C4-2B (cell line): ENCODE measurements around the gene PHLPP1.

Source experiments
- CTCF ChIP-seq: fragments of 450-650 bp; conservative IDR thresholded peaks from 2 replicates; pipeline ENCODE4 v1.5.1; 2017; ENCODE audit warnings: mild to moderate bottlenecking
- ZFX ChIP-seq: fragments of 450-650 bp; IDR thresholded peaks from 2 replicates; pipeline ENCODE4 v1.6.1; 2017

- TF ChIP-seq CTCF: no peak
- no peak for TF ChIP-seq ZFX
Measured at GRCh38 chr18:62967089-62967488, 251.7 kb downstream of the PHLPP1 start.
